ENCODE measurements around the gene SND1.

Gene SND1

DNA sequence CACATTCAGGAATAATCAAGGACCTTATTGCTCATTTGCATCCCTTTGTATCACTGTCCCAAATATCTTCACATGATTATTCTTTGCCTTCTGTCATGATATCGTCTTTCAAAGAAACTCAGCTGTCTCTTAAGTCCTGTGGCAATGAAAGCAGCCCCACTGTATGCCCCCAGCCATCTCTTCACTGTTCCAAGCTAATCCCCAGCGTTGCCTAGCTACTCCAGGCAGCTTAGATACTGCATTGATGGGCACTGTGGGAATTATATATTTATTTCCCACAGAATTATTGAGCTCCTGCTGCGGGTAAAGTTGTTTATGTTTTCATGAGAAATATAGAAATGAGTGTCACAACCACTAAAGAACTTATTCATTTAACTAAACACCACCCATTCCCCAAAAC, 38.8 kb downstream of the SND1 start:
- Histone ChIP-seq H3K27ac (no peak overlapping the region), H3K27me3 (replicated peaks) (no peaks in the 10 kb centered on the region), H3K4me3 (ENCODE audit: low read depth, low read length) (no peak overlapping the region), H3K36me3 (replicated peaks) (peaks cover 30% of the 10 kb centered on the region)
- DNase-seq, result no peak
- in situ Hi-C loops (cut with HindIII; ENCODE audit: low pct_ligation_motif_present, low sequenced_read_pairs), result no loop called here
- no peak for TF ChIP-seq CTCF (IDR thresholded peaks at IDR 0.05; ENCODE audit: low read depth, low read length, missing control alignments)

DNA sequence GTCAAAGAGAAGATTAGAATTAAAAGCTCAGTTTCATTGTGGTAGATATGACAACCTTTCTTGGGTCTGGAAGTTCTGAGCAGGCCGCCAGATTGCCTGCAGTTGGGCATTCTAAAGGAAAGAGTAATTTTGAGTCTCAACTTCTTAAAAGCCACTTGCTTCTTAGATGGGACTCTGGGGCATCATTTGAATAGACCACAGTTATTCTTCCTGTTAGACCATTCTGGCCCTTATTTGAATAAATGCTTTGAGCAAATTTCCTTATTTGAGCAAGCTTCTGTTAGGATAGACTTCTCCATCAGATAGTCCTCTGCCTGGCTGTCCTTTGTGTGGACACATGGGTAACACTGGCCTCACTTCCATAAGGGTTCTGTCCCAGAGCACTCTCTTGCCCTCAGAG, 40.2 kb downstream of the SND1 start:
- in situ Hi-C loops (cut with HindIII; ENCODE audit: low pct_ligation_motif_present, low sequenced_read_pairs), result no loop called here
- H3K27me3 ChIP-seq (replicated peaks), result no peaks in the 10 kb centered on the region
- H3K36me3 ChIP-seq (replicated peaks), result peaks cover 40% of the 10 kb centered on the region
- no peak overlapping the region for H3K4me3 ChIP-seq (ENCODE audit: low read depth, low read length)
- no peak for TF ChIP-seq CTCF (IDR thresholded peaks at IDR 0.05; ENCODE audit: low read depth, low read length, missing control alignments)
- no peak overlapping the region for H3K27ac ChIP-seq
- no peak for DNase-seq

DNA sequence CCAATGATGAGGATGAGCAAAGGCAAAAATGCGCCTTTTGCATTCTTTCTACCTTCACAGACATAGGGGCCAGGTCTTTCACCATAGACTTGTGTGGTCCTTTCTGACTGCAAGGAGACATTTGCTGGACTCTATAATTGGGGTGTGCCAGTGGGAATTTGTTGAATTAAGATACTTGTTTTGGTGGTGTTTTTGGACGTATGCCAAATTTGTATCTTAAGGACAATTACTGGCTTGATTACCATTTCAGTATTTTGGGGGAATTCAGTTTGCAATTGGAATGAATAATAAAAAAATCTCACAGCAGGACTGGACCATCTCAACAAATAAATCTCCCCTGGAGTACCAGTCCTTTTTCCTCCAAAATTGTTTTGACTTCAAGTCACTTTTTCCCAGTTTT, 47.9 kb downstream of the SND1 start:
- no peak for TF ChIP-seq CTCF (IDR thresholded peaks at IDR 0.05; ENCODE audit: low read depth, low read length, missing control alignments)
- H3K36me3 ChIP-seq (replicated peaks), result peaks cover 76% of the 10 kb centered on the region
- no peak for DNase-seq
- no peak overlapping the region for H3K4me3 ChIP-seq (ENCODE audit: low read depth, low read length)
- no peaks in the 10 kb centered on the region for H3K27me3 ChIP-seq (replicated peaks)
- H3K27ac ChIP-seq, result no peak overlapping the region
- in situ Hi-C loops (cut with HindIII; ENCODE audit: low pct_ligation_motif_present, low sequenced_read_pairs), result no loop called here

GRCh38 chr7:127702052-127702652, 50.2 kb downstream of the SND1 start:
- Histone ChIP-seq H3K36me3 (replicated peaks) (peaks cover 64% of the 10 kb centered on the region), H3K4me3 (ENCODE audit: low read depth, low read length) (no peak overlapping the region), H3K27ac (no peak overlapping the region), H3K27me3 (replicated peaks) (no peaks in the 10 kb centered on the region)
- no peak for TF ChIP-seq CTCF (IDR thresholded peaks at IDR 0.05; ENCODE audit: low read depth, low read length, missing control alignments)
- DNase-seq, result no peak
- in situ Hi-C loops (cut with HindIII; ENCODE audit: low pct_ligation_motif_present, low sequenced_read_pairs), result no loop called here

- Histone ChIP-seq H3K4me3 (ENCODE audit: low read depth, low read length) (no peak overlapping the region), H3K27me3 (replicated peaks) (no peaks in the 10 kb centered on the region), H3K27ac (no peak overlapping the region), H3K36me3 (replicated peaks) (peaks cover 63% of the 10 kb centered on the region)
- TF ChIP-seq CTCF (IDR thresholded peaks at IDR 0.05; ENCODE audit: low read depth, low read length, missing control alignments), result no peak
- no peak for DNase-seq
- in situ Hi-C loops (cut with HindIII; ENCODE audit: low pct_ligation_motif_present, low sequenced_read_pairs), result no loop called here
Observed at GRCh38 chr7:127702938-127703337, 50.9 kb downstream of the SND1 start.

GRCh38 chr7:127704211-127704610, 52.2 kb downstream of the SND1 start:
- Histone ChIP-seq H3K36me3 (replicated peaks) (peaks cover 62% of the 10 kb centered on the region), H3K27ac (no peak overlapping the region), H3K4me3 (ENCODE audit: low read depth, low read length) (no peak overlapping the region), H3K27me3 (replicated peaks) (no peaks in the 10 kb centered on the region)
- DNase-seq, result no peak
- in situ Hi-C loops (cut with HindIII; ENCODE audit: low pct_ligation_motif_present, low sequenced_read_pairs), result no loop called here
- no peak for TF ChIP-seq CTCF (IDR thresholded peaks at IDR 0.05; ENCODE audit: low read depth, low read length, missing control alignments)
